Left forelimb (tissue), 1 donor: Measurements from ENCODE around the gene B4GALT5.
A peak's percentile ranks its signal among the peaks of the same experiment; 100 is the strongest.
"Not testable (repeated sequence)": the region's sequence is repeated elsewhere in the genome, so short reads cannot be mapped to it uniquely, and the experiment has no call there.

ENCODE experiments used
- DNase-seq: peaks from one replicate; pipeline ENCODE4 v3.0.0-alpha.2; 2018; ENCODE audit warnings: low spot score

B4GALT5 gene

GRCh38 chr20:49628280-49628679 lies 85.4 kb downstream of the B4GALT5 start:
- not testable (repeated sequence) for DNase-seq

DNA sequence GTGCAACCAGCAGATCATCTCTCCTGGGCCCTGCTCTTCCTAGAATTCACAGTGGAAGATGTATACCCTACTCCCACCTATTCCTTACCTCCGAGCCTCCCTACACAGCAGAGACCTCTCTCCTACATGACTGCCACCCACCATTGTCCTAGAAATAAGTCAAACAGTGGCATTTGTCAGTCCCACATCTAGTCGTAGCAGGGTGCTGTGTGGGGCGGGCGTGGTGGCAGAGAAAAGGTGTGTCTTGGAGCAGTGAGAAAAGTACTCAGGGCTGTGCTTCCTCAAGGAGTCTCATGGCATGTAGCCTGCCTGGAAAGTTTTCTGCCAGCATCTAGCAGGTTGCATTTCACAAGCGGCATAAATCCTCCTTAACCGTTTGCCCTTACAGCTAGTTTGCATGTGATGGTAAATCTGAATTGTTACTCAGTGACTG lies 86.3 kb downstream of the B4GALT5 start:
- no peak for DNase-seq

- DNase-seq = not testable (repeated sequence)
These were observed 88.7 kb downstream of the B4GALT5 start for GRCh38 chr20:49624988-49625387.

DNA sequence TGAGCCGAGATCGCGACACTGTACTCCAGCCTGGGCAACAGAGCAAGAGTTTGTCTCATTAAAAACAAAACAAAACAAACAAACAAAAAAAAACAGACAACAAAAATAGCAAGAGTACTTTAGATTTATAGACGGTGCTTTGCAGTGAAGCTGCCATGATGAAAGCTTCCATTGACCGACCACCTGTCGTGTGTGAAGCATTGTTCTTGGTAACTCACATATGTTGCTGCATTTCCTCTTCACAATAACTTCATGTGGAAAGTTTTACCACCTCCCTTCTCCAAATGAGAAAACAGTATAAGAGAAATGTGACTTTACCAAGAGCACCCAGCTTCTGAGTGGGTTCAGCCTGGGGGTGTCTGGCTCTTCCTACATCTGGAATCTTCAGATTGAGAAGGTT lies 89.4 kb downstream of the B4GALT5 start:
- no peak for DNase-seq

GRCh38 chr20:49622243-49622642 lies 91.4 kb downstream of the B4GALT5 start:
- no peak for DNase-seq

DNA sequence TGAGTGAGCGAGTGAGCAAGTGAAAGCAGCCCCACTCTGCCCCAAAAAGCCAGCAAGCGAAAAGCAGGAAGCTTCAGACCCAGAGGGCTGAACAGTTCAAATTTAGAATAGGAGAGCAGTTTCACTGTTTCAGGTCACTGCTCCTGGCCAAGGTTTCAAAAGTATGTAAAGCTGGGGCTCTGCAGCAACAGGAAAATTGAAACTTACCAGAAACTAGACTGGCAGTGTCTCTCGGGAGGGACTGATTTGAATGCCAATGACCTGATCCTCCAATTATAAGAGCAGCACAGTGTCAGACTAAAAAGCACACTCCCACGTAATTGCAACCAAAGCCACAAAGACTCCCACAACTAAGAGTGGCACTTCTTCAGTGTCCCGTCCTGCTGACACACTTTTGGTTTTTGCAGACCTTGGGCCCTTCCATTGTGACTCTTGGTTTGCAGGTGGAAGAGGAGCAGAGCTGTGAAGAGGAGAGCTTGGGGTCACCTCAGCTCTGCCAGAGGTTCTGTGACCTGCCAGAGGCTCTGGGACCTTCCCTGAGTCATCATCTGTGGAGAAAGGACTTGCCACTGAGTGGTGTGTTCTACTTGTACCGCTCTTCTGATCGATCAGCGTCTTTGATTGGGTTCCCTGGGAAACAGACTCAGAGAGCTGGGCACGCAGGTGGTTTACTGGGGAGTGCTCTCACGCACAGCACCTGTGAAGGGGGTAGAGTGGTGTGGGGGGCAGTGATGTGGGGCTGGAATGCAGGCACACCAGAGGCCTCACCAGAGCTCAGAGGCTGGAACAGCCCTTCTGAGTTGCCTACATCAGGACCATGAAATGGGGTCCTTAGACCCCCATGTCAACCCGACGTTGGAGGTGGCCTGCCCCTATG lies 93.1 kb downstream of the B4GALT5 start:
- DNase-seq = no peak

DNA sequence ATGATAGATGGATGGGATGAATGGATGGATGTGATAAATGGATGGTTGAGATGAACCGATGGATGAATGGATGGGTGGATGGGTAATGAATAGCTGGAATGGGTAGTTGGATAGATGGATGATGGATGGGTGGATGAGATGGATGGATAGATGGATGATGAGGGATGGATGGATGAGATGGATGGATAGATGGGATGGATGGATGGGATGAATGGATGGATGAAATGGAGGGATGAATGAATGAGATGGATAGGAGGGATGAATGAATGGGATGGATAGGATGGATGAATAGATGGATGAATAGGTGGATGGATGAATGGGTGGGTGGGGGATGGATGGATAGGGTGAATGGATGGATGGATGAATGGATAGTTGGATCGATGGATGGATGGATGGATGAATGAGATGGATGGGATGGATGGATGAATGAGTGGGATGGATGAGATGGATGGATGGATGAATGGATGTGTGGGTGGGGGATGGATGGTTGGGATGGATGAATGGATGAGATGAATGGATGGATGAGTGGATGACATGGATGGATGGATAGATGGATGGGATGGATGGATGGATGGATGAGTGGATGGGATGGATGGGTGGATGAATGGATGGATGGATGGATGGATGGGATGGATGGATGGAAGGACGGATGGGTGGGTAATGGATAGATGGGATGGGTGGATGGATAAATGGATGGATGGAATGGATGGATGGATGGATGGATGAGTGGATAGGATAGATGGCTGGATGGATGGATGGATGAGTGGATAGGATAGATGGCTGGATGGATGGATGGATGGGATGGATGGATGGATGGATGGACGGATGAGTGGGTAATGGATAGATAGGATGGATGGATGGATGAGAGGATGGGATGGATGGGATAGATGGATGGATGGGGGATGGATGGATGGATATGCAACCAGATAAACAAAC lies 94.3 kb downstream of the B4GALT5 start:
- DNase-seq = no peak

DNA sequence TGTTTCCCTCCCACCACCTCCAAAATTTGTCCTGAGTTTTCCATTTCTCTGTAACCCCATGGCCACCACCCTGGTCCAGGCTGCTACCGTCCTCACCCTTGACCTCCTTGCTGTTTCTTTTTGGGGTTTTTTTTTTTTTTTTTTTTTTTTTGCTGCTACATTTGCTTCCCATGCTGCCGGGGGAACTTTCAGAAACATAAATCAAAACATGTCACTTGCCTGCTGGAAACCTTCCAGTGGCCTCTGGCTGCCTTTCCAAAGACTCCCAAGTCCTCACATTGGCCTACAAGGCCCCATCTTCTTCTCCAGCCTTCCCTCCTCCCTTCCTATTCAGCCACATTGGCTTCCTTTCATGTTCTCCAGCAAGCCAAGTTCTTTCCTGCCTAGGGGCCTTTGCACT lies 95.4 kb downstream of the B4GALT5 start:
- no peak for DNase-seq

- not testable (repeated sequence) for DNase-seq
These were observed 96.3 kb downstream of the B4GALT5 start for GRCh38 chr20:49617394-49617793.

GRCh38 chr20:49616154-49617007 lies 97.3 kb downstream of the B4GALT5 start:
- no peak for DNase-seq

DNA sequence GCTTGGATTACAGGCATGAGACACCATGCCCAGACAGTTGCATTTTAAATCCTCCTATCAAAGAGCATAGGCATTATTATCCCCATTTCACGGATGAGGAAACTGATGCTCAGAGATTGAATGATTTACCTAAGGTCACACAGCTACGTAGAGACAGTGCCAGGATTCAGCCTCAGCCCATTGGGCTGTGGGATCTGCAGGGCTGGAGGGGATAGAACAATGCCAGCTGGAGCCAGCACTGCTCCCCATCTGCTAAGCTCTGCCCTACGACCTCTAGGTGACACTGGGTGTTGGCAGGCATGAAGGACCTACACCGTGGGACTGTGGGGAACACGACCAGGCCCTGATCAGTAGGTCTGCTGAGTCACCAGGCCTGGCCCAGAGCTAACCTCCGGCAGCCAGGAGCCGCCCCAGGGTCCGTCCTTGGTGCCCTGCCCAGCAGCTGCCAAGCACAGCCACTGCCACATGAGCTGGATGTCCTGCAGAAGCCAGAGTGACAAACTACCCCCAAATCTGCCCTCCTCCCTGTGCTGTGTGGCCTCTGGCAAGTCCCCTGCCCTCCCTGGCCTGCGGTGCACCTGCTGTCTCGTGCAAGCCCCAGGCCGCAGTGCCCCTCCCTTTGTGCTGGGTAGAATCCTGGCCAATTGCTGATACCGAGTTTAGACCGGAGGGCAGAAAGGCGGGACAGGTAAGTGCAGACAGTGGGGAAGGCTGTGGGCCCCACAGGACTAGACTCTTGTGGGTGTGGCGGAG lies 98.1 kb downstream of the B4GALT5 start:
- no peak for DNase-seq

- not testable (repeated sequence) for DNase-seq
These were observed 98.7 kb downstream of the B4GALT5 start for GRCh38 chr20:49615051-49615400.

GRCh38 chr20:49614338-49615050 lies 99.2 kb downstream of the B4GALT5 start:
- no peak for DNase-seq

- no peak for DNase-seq
These were observed 101.4 kb downstream of the B4GALT5 start for GRCh38 chr20:49612127-49612738.

- DNase-seq = not testable (repeated sequence)
These were observed 102.0 kb downstream of the B4GALT5 start for GRCh38 chr20:49611539-49612126.

DNA sequence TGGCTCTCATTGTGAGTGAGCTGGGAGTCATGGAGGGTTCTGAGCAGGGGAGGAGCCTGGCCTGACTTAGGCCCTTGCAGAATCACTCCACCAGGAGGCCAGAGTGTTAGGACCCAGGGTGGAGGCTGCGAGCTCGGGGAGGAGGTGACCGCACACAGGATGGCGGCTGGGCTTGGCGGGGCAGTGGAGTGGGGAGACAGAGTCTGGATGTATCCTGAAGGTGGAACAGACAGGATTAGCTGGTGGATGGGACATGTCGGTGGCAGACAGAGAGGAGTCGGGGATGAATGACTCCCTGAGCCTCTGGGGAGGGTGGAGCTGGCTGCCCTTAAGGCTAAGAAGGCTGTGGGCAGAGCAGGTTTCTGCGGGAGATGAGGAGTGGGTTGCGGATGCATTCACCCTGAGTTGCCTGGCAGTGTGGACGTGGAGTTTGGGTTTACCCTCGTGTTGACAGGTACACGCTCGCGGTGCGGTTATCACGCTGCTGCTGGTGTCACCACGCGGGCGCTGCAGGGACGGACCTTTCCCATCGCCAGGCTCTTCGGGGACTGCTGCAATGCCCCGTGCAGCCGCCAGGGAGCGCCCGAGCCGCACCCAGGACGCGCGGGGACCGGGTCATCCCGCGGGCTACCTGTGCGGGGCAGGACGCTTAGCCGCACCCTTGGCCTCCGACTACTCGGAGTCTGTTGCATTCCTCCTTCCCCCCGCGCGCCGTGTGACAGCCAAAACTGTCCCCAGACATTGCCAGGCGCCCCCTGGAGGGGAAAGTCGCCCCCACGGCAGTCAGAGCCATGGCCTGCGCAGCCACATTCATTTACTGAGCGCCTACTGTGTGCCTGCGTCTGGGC lies 102.8 kb downstream of the B4GALT5 start:
- DNase-seq = no peak

- DNase-seq = peak; percentile 80
These were observed 104.7 kb downstream of the B4GALT5 start for GRCh38 chr20:49608752-49609670.

- no peak for DNase-seq
These were observed 106.1 kb downstream of the B4GALT5 start for GRCh38 chr20:49607568-49607967.
